MM.1S (cell line): ENCODE measurements around the gene CDC5L.

ENCODE experiments used
- DNase-seq: peaks from one replicate; pipeline ENCODE4 v3.0.0-alpha.2; 2015
- H2AFZ ChIP-seq: fragments of 300-600 bp; sonication (generic); 2 replicates; pipeline ENCODE4 v1.6.0; 2016; ENCODE audit warnings: antibody characterized with exemption, low read length
- H3F3A ChIP-seq: fragments of 300-600 bp; sonication (generic); 2 replicates; pipeline ENCODE4 v1.6.1; 2016; ENCODE audit warnings: mild to moderate bottlenecking, antibody characterized with exemption, low read length, moderate library complexity, mixed read lengths; ENCODE audit not compliant: insufficient read depth
- H3K27ac ChIP-seq: fragments of 300-600 bp; sonication (generic); 2 replicates; pipeline ENCODE4 v1.5.1; 2016; ENCODE audit warnings: mild to moderate bottlenecking, low read length
- H3K27me3 ChIP-seq: fragments of 300-600 bp; sonication (generic); replicated peaks from 2 replicates; pipeline ENCODE4 v1.6.0; 2016; ENCODE audit warnings: low read length; ENCODE audit not compliant: insufficient read depth
- H3K36me3 ChIP-seq: fragments of 300-600 bp; sonication (generic); replicated peaks from 2 replicates; pipeline ENCODE4 v1.6.1; 2016; ENCODE audit warnings: mild to moderate bottlenecking, low read length, mixed read lengths; ENCODE audit not compliant: insufficient read depth
- H3K4me1 ChIP-seq: fragments of 300-600 bp; sonication (generic); 2 replicates; pipeline ENCODE4 v1.6.1; 2016; ENCODE audit warnings: low read length, mixed read lengths
- H3K4me2 ChIP-seq: fragments of 300-600 bp; sonication (generic); 2 replicates; pipeline ENCODE4 v1.6.0; 2016; ENCODE audit warnings: low read depth, low read length
- H3K4me3 ChIP-seq: fragments of 300-600 bp; sonication (generic); 2 replicates; pipeline ENCODE4 v1.5.1; 2016; ENCODE audit warnings: low read length, mixed read lengths
- H3K79me2 ChIP-seq: fragments of 300-600 bp; sonication (generic); 2 replicates; pipeline ENCODE4 v1.6.1; 2016; ENCODE audit warnings: mixed run types, low read length, mixed read lengths
- H3K9ac ChIP-seq: fragments of 300-600 bp; sonication (generic); 2 replicates; pipeline ENCODE4 v1.6.1; 2016; ENCODE audit warnings: low read length, mixed read lengths
- H3K9me2 ChIP-seq: fragments of 300-600 bp; sonication (generic); replicated peaks from 2 replicates; pipeline ENCODE4 v1.6.1; 2016; ENCODE audit warnings: mild to moderate bottlenecking, low read length, mixed read lengths; ENCODE audit not compliant: insufficient read depth
- H3K9me3 ChIP-seq: fragments of 300-600 bp; sonication (generic); replicated peaks from 2 replicates; pipeline ENCODE4 v1.6.1; 2016; ENCODE audit warnings: mild to moderate bottlenecking, low read length, mixed read lengths; ENCODE audit not compliant: insufficient read depth
- H4K20me1 ChIP-seq: fragments of 300-600 bp; sonication (generic); 2 replicates; pipeline ENCODE4 v1.6.1; 2016; ENCODE audit warnings: mild to moderate bottlenecking, low read length, moderate library complexity, mixed read lengths; ENCODE audit not compliant: insufficient read depth
- CTCF ChIP-seq: fragments of 300-600 bp; sonication (generic); IDR thresholded peaks from 2 replicates; pipeline ENCODE4 v1.5.1; 2016; ENCODE audit warnings: antibody characterized with exemption, low read length, mixed read lengths
- EZH2 ChIP-seq: fragments of 300-600 bp; sonication (generic); optimal IDR thresholded peaks from 2 replicates; pipeline ENCODE3; 2017; ENCODE audit warnings: low read depth, mild to moderate bottlenecking, antibody characterized with exemption, low read length, mixed read lengths
- EZH2phosphoT487 ChIP-seq: fragments of 300-600 bp; sonication (generic); IDR thresholded peaks from 2 replicates; pipeline ENCODE4 v1.6.1; 2018; ENCODE audit warnings: antibody characterized with exemption, low read length

The CDC5L gene

DNA sequence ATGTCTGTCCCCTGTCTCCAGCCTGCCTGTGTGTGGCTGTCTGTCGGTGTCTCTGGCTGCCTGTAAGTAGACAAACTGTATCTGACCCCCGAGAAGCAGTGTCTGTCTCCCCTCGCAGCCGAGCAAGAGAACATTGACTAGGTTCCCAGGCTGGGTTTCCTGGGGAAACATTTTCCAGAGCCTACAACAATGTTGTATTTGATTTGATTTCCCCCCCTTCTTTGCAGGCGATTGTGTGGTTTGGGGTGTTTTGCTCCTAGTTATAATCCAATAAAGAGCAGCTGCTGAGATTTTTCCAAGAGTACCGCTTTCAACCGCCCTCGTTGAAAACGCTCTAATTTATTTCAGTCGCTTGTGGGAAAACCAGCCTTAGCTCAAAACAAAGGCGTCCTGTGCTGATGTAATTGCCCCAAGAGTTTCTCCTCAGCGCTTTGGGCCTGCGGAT, 92.6 kb downstream of the CDC5L start:
- no peak for DNase-seq
- TF ChIP-seq EZH2phosphoT487 (no peak), EZH2 (no peak), CTCF (no peak)
- Histone ChIP-seq H3K27ac (no peak overlapping the region), H3K79me2 (no peaks in the 10 kb centered on the region), H3K4me2 (no peak overlapping the region), H3K9me3 (no peaks in the 10 kb centered on the region), H3K36me3 (no peaks in the 10 kb centered on the region), H3F3A (no peaks in the 10 kb centered on the region), H4K20me1 (no peaks in the 10 kb centered on the region), H3K9ac (no peak overlapping the region), H3K4me1 (no peaks in the 10 kb centered on the region), H3K9me2 (no peaks in the 10 kb centered on the region), H3K27me3 (no peaks in the 10 kb centered on the region), H3K4me3 (no peak overlapping the region), H2AFZ (no peak overlapping the region)

DNA sequence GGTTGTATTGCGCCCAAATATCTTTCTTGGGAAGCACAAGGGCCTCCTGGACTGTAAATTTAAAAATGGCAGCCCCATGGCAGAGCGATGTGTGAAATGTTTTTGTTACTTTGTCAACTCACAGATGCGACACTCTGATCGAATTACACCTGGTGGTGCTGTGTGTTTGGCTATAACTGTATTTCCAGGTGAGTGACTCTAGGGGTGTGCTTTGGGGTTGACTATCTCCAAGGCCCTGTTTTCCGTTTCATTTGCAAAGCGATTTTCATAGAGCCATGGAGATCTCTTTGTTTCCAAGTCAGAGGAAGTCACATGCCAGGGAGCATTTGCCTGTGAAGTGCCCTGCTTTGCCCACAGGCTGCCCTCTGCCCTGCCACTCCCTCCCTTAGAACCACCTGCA, 93.5 kb downstream of the CDC5L start:
- no peak for TF ChIP-seq EZH2phosphoT487
- TF ChIP-seq CTCF = no peak
- no peak for TF ChIP-seq EZH2
- Histone ChIP-seq H3K27me3 (no peaks in the 10 kb centered on the region), H3K4me3 (no peak overlapping the region)

GRCh38 chr6:44481760-44482159, 94.3 kb downstream of the CDC5L start:
- Histone ChIP-seq H3K4me2 (no peak overlapping the region), H3K4me1 (no peaks in the 10 kb centered on the region), H3K4me3 (no peak overlapping the region), H3K9ac (no peak overlapping the region), H3K9me2 (no peaks in the 10 kb centered on the region), H3K27me3 (no peaks in the 10 kb centered on the region), H3K36me3 (no peaks in the 10 kb centered on the region), H3K9me3 (no peaks in the 10 kb centered on the region), H4K20me1 (no peaks in the 10 kb centered on the region), H3K27ac (no peak overlapping the region), H3F3A (no peaks in the 10 kb centered on the region), H2AFZ (no peak overlapping the region), H3K79me2 (no peaks in the 10 kb centered on the region)
- TF ChIP-seq CTCF (no peak), EZH2phosphoT487 (no peak), EZH2 (no peak)
- DNase-seq = no peak

More for the DNA sequence above, 93.5 kb downstream of the CDC5L start:
- H3K4me1 ChIP-seq = no peaks in the 10 kb centered on the region
- no peaks in the 10 kb centered on the region for H3K36me3 ChIP-seq
- H3K4me2 ChIP-seq = no peak overlapping the region
- no peak overlapping the region for H2AFZ ChIP-seq
- no peak overlapping the region for H3K27ac ChIP-seq
- no peak overlapping the region for H3K9ac ChIP-seq
- H4K20me1 ChIP-seq = no peaks in the 10 kb centered on the region
- H3F3A ChIP-seq = no peaks in the 10 kb centered on the region
- H3K79me2 ChIP-seq = no peaks in the 10 kb centered on the region
- no peaks in the 10 kb centered on the region for H3K9me2 ChIP-seq
- H3K9me3 ChIP-seq = no peaks in the 10 kb centered on the region
- DNase-seq = no peak
